OCI-LY7 (cell line): Measurements from ENCODE around the gene NSUN4.

Experiments
- CTCF ChIP-seq: fragments of 200-600 bp; sonication (generic); conservative IDR thresholded peaks from 2 replicates; pipeline ENCODE4 v1.5.1; 2014; ENCODE audit warnings: mild to moderate bottlenecking, antibody characterized with exemption, low read length, moderate library complexity, mixed read lengths
- EZH2phosphoT487 ChIP-seq: fragments of 200-600 bp; sonication (generic); IDR thresholded peaks from 2 replicates; pipeline ENCODE4 v1.6.1; 2018; ENCODE audit warnings: low read depth, borderline replicate concordance, mild to moderate bottlenecking, mixed run types, antibody characterized with exemption, low read length, moderate library complexity, mixed read lengths

- TF ChIP-seq CTCF: no peak
- TF ChIP-seq EZH2phosphoT487: no peak
Measured at GRCh38 chr1:46342677-46343350, 2.2 kb downstream of the NSUN4 start.
